HG03280 (cell line): Measurements from ENCODE around the gene MXRA8.
"Not testable (repeated sequence)": the region's sequence is repeated elsewhere in the genome, so short reads cannot be mapped to it uniquely, and the experiment has no call there.

ENCODE experiments used
- ATAC-seq: cut with Tn5 transposase; IDR thresholded peaks from one replicate; pipeline ENCODE4 v1.9.1; 2021; ENCODE audit warnings: mild to moderate bottlenecking, moderate library complexity; ENCODE audit not compliant: unreplicated experiment

The MXRA8 gene

DNA sequence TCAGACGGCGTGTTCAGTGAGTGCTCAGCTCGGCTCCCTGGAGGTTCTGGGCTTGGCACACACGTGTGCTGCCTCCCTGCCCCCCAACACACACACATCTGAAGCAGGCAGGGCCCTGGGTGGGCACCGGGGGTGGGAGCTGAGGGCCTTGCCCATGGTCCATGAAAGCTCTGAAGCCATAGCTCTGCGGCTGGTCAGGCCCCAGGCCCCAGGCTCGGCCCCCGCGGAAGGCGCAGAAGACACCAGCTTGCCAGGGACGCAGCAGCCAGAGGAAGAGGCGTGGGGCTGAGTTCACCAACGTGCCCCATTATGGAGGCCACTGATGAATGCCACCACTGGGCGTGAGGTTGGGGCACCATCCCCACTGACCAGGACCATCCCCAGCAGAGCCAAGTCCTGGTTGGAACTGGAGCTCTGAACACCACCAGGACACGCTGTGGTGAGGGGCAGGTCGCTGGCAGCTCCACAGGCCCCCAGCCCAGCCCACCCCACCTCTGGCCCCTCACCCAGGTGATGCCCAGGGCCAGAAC lies 12.5 kb upstream of the MXRA8 start:
- ATAC-seq: no peak

DNA sequence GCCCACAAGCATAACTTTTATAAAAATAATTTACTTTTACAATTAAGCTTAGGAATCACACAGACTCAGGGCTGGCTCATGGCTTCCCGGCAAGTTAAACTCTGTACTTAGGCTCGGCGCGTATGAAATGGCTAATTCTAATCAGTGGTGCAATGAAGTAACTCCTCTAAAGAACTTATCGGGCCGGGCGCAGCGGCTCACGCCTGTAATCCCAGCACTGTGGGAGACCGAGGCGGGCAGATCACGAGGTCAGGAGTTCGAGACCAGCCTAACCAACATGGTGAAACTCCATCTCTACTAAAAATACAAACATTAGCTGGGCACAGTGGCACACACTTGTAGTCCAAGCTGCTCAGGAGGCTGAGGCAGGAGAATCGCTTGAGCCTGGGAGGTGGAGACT lies 11.7 kb upstream of the MXRA8 start:
- ATAC-seq: not testable (repeated sequence)

DNA sequence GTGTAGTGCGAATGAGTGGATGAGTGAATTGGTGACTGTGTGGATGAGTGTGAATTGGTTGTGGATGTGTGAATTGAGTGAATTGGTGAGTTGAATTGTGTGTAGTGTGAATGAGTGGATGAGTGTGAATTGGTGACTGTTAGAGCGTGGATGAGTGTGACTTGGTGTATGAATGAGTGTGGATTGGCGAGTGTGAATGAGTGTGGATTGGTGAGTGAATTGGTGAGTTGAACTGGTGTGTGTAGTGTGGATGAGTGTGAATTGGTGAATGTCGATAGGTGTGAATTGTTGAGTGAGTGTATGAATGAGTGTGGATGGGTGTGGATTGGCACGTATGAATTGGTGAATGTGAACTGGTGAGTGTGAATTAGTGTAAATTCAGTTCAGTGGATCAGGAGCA lies 9.0 kb upstream of the MXRA8 start:
- no peak for ATAC-seq

DNA sequence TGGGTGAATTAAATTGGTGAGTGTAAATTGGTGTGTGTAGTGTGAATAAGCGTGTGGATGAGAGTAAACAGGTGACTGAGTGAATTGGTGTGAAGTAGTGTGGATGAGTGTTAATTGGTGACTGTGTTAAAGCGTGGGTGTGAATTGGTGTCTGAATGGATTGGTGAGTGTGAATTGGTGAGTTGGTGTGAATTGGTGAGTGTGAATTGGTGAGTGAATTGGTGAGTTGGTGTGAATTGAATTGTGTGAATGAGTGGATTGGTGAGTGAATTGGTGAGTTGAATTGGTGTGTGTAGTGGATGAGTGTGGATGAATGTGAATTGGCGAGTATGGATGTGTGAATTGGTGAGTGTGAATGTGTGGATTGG lies 8.3 kb upstream of the MXRA8 start:
- ATAC-seq: no peak

- ATAC-seq: no peak
Observed at GRCh38 chr1:1365875-1366698, 7.7 kb upstream of the MXRA8 start.

GRCh38 chr1:1364266-1364665 lies 5.9 kb upstream of the MXRA8 start:
- no peak for ATAC-seq

DNA sequence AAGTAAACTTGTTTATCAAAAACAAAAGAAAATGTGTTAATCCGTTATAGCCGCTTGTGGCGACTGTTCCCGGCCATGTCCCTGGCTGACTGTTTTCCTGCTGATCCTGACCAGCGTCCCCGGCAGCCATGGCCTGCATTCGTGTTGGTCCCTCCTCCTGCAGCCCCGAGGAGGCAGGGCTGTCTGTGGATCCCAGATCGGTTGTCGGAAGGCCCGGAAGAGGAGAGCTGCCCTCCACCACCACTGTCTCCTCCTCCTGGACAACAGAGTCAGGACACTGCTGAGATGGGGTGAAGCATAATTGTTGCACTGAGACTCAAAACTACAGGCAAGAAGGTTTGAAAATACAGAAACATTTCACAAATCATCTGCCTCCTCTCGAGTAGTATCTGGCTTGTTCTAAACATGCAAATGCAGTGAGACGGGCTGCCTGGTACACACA lies 3.6 kb upstream of the MXRA8 start:
- ATAC-seq: no peak

DNA sequence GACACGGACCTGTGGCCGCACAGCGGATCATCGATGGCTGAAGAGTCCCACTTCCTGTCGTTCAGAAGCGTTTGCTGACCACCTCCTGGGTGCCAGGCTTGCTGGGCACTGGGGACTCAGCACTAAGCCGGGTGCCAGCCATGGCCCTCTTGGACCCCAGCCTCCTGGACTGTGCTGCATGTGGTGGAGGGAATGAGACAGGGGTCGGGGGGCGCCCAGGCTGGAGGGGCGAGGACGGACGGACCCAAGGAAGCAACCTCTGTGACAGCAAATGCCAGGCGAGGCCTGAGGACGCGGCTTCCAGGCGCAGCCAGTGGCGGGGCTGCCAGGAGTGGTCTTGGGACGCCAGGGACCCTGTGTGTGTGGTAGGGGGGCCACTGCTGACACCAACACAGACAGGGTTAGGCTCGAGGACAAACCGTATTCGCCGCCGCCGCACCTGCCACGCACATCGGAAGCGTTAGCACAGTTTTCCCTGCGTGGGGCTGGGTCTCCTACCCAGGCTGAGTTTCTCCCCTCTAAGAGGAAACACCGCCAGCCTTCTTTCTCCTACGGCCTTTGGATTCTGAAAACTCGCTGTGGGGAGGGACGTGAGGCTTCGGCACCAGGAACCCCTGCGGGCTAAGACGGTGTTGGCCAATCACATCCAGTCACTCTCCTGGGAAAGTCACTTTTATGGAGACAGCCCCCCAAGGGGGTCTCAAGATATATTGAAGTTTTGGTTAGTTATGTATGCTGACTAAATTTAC lies 3.1 kb upstream of the MXRA8 start:
- no peak for ATAC-seq

- ATAC-seq: no peak
Observed at GRCh38 chr1:1360506-1361169, 2.3 kb upstream of the MXRA8 start.

DNA sequence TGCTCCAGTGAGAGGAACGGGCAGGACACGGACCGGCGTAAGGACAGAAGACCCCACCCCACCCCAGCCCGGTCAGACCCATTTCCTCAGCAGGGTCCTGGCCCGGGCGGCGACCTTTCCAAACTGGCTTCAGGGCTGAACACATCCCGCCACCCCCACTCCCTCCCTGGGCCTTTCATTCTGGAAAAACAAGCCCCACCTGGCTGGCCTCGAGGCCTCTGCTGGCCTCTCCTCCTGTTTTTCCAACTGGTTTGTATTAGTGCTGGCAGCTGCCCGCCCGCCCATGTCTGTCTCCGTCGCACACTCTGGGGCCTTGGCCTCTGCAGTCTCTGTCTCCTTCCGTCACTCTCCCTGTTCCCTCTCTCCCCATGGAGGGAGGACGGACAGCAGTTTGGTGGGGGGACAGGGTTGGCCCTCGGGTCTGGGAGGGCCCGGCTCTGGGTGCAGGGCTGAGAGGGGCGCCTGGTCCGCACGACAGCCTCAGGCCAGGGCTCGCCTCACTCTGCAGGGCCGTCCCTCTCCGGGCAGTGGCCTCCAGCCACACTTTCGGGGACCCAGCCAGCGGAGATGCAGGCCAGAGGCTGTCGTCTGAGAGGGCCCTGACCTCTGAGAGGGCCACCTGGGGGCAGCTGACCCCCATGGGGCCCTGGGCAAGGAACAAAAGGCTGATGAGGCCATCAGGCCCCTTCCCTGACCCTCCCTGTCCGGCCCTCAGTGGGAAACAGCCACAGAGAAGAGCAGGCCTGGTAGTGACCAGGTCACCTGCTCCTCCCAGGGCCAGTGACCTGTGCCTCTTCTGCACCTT lies 1.5 kb upstream of the MXRA8 start:
- ATAC-seq: no peak

GRCh38 chr1:1359308-1359663 lies 931 bp upstream of the MXRA8 start:
- no peak for ATAC-seq

- no peak for ATAC-seq
Observed at GRCh38 chr1:1357871-1358432, 403 bp downstream of the MXRA8 start.

DNA sequence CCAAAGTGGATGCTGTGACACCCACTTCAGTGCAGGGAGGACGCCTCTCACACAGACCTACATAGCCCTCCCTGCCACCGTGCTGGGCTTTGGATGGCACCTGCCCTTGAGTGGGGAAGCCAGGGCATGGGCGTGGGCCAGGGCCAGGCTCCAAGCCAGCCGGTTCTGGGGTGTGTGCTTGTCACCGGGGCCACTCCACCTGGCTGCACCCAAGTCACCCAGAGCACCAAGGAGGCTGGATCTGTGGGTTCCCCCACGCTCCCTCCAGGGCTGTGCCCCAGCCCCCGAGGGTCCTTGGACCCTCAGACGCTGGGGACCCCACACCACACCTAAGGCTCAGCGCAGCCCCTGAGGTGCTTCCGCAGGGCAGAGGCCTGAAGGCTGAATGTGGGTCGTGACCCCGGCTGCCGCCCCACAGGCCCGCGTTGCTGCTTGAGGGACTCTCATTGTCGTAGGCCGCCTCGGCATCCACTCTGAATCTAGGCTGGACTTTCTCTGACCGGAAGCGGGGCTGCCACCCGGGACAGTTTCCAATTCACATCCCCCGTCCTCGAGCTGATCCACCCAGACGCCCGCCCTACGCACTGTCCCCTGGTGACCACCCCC lies 1.5 kb downstream of the MXRA8 start:
- no peak for ATAC-seq

DNA sequence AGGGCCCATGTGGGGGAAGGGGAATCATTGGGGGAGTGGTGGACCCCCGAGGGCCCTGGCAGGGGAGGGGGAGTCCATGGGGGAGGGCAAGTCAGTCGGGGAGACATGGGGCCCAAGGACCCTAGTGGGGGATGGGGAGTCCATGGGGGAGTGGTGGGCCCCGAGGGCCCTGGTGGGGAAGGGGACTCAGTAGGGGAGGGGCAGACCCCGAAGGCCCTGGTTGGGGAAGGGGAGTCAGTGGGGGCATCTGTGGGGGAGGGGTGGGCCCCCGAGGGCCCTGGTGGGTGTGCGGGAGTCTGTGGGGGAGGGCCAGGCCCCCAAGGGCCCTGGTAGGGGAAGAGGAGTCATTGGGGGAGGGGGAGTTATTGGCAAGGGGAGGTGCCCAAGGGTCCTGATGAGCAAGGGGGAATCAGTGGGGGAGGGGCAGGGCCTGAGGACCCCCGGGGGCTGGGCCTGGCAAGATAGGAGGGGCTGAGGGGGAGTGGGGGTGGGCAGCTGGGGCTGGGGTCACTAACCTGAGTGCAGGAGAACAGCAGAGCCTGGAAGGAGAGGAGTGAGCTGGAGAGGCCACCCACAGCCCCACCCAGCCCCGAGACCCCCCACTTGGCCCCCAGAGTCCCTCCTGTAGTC lies 2.1 kb downstream of the MXRA8 start:
- no peak for ATAC-seq

GRCh38 chr1:1355416-1355815 lies 2.9 kb downstream of the MXRA8 start:
- no peak for ATAC-seq

DNA sequence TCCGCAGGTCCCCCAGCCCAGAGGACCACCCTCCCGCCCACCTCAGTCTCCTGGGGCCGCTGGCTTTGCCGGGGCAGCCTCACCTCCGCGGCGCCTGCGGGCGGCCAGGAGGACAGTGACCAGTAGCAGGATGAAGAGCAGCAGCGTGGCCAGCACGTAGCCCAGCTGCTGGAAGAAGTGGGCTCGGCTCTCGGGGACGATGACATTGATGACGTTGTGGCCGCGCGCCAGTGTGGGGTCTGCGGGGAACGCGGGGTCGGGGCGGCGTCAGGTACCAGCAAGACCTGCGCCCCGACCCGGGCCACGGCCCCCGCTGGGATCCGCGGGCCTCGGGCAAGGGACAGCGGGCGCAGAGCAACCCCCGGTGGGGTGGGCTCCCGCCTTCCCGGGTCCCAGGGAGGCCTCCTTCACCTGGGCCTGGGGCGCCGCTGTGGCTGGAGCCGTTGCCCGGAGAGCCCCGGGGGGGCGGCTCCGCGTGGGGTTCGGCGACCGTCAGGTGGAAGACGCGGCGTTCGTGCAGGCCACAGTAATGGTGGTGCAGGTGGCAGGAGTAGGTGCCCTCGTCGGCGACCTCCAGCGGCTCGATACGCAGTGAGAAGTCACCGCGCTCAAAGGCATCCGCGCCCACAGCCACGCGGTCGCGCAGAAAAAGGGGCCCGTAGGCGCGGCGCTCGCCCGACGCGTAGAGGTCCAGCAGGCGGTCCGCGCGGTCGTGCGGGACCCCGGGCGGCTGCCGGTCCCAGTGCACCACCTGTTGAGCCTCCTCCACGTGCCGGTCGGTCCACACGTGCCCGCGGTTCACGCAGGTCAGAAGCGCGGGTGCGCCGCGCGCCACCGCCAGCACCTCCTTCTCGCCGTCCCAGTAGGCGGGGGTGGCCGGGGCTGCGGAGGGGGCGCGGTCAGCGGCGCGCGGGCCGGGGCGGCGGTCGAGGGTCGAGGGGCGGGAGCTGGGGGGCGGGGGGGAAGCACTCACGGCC lies 3.8 kb downstream of the MXRA8 start:
- ATAC-seq: no peak

DNA sequence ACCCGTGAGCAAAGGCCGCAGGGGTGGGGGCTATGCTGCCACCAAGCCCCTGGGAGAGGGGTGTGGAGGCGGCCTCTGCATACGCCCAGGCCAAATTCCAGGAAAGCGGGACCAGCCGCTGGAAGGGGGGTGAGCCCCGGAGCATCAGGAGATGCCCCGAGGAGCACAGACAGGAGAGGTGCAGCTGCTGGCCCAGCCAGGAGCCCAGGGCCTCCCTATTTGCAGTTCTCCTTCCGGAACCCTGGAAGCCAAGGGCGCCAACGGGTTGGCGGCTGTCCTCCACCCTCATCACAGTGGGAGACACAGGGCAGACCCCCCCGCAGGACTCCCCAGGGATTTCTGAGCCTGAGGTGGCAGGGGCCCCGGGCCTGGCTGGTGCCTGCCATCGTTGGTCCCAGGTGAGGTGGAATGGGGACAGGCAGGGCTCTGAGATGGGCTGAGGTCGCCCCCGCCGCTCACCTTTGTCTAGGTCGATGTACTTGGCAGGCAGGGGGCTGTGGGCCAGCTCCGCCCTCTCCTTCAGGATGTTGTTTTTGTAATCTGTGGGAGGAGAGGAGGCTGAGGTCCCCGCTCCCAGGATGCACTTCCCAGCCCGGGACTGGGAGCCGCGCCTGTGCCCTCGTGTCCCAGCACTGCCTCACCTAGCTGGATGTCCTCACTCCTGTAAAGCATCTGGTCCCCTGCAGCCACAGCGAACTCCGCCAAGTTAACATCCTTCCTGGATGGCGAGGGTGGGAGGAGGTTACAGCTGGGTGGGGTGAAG lies 4.8 kb downstream of the MXRA8 start:
- no peak for ATAC-seq
